ENCODE data around the gene RASL12.
A peak's percentile ranks its signal among the peaks of the same experiment; 100 is the strongest.

RASL12 gene

GRCh38 chr15:65089206-65089824, 21.5 kb upstream of the RASL12 start:
- no peak for TF ChIP-seq HDGF (IDR thresholded peaks at IDR 0.05; ENCODE audit: borderline replicate concordance)
- TF ChIP-seq FOXA1 (IDR thresholded peaks at IDR 0.05), result no peak
- no peak for TF ChIP-seq L3MBTL2 (conservative IDR thresholded peaks at IDR 0.05)
- TF ChIP-seq FOXK2 (IDR thresholded peaks at IDR 0.05), result no peak
- TF ChIP-seq BHLHE40 (IDR thresholded peaks at IDR 0.05; ENCODE audit: borderline replicate concordance), result no peak
- ChIA-PET CTCF (interaction anchor here (0.8 kb wide), 1 partner anchor 12 kb away, joined by 3 read pairs; no protein-coding TSS in a partner anchor), POLR2A (no interaction called here)
- no peak for DNase-seq (ENCODE audit: extremely low spot score)

- TF ChIP-seq FOXM1 (IDR thresholded peaks at IDR 0.05; ENCODE audit: borderline replicate concordance) (no peak), SP1 (IDR thresholded peaks at IDR 0.05) (no peak), TARDBP (IDR thresholded peaks at IDR 0.05) (no peak), CTBP1 (IDR thresholded peaks at IDR 0.05; ENCODE audit: borderline replicate concordance) (no peak), LEF1 (IDR thresholded peaks at IDR 0.05; ENCODE audit: borderline replicate concordance) (no peak), BHLHE40 (IDR thresholded peaks at IDR 0.05; ENCODE audit: borderline replicate concordance) (no peak), PKNOX1 (IDR thresholded peaks at IDR 0.05) (no peak), SUZ12 (IDR thresholded peaks at IDR 0.05) (no peak), ARNT (IDR thresholded peaks at IDR 0.05) (no peak), ZNF384 (IDR thresholded peaks at IDR 0.05) (no peak), L3MBTL2 (conservative IDR thresholded peaks at IDR 0.05) (no peak), FOXA1 (IDR thresholded peaks at IDR 0.05) (no peak), HDGF (IDR thresholded peaks at IDR 0.05; ENCODE audit: borderline replicate concordance) (no peak), NFRKB (IDR thresholded peaks at IDR 0.05) (no peak)
- no peak for DNase-seq (ENCODE audit: extremely low spot score)
- ChIA-PET CTCF (interaction anchor here (0.8 kb wide), 1 partner anchor 13 kb away, joined by 3 read pairs; no protein-coding TSS in a partner anchor), POLR2A (no interaction called here)
Observed at GRCh38 chr15:65088643-65089021, 20.8 kb upstream of the RASL12 start.

- CTCF ChIA-PET, result interaction anchor here (0.6 to 1.8 kb wide), 3 partner anchors 23 to 54 kb away, joined by 3 to 12 read pairs (median 4); no protein-coding TSS in a partner anchor
Observed at GRCh38 chr15:65087873-65088642, 20.3 kb upstream of the RASL12 start.

DNA sequence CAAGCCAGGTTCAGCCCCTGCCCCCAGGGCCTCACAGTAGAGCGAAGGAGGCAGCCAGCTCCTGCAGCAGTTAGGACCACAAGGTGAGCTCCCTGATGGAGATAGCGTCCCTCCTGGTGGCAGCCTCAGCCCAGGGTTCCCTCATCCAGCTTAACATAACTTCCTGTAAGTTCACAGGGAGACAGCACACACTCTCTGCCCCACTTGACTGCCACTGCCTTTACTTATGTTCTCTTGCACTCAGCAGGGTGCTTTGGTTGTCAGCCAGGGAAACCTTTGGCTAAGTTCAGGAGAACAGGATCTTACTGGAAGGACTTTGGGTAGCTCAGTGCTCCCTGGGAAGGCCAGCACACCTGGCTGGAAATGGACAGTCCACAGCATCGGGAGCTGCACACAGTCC, 19.6 kb upstream of the RASL12 start:
- ChIA-PET POLR2A (no interaction called here), CTCF (interaction anchor here (0.6 to 1.8 kb wide), 3 partner anchors 22 to 54 kb away, joined by 3 to 12 read pairs (median 4); no protein-coding TSS in a partner anchor)
- DNase-seq (ENCODE audit: extremely low spot score), result no peak
- TF ChIP-seq BHLHE40 (IDR thresholded peaks at IDR 0.05; ENCODE audit: borderline replicate concordance), result no peak
- TF ChIP-seq HDGF (IDR thresholded peaks at IDR 0.05; ENCODE audit: borderline replicate concordance), result no peak

More at GRCh38 chr15:65087873-65088642, 20.3 kb upstream of the RASL12 start:
- POLR2A ChIA-PET, result no interaction called here
- TF ChIP-seq L3MBTL2 (conservative IDR thresholded peaks at IDR 0.05) (no peak), CTBP1 (IDR thresholded peaks at IDR 0.05; ENCODE audit: borderline replicate concordance) (no peak), ZNF384 (IDR thresholded peaks at IDR 0.05) (no peak), BHLHE40 (IDR thresholded peaks at IDR 0.05; ENCODE audit: borderline replicate concordance) (no peak), SUZ12 (IDR thresholded peaks at IDR 0.05) (no peak), FOXK2 (IDR thresholded peaks at IDR 0.05) (no peak)
- no peak for DNase-seq (ENCODE audit: extremely low spot score)

- CTCF ChIA-PET, result interaction anchor here (0.6 to 1.8 kb wide), 3 partner anchors 31 to 359 kb away, joined by 3 to 12 read pairs (median 4); no protein-coding TSS in a partner anchor
- TF ChIP-seq SP1 (IDR thresholded peaks at IDR 0.05) (no peak), CTBP1 (IDR thresholded peaks at IDR 0.05; ENCODE audit: borderline replicate concordance) (no peak), FOXM1 (IDR thresholded peaks at IDR 0.05; ENCODE audit: borderline replicate concordance) (no peak), FOXA1 (IDR thresholded peaks at IDR 0.05) (no peak), NFRKB (IDR thresholded peaks at IDR 0.05) (no peak), PKNOX1 (IDR thresholded peaks at IDR 0.05) (no peak), HDGF (IDR thresholded peaks at IDR 0.05; ENCODE audit: borderline replicate concordance) (no peak), LEF1 (IDR thresholded peaks at IDR 0.05; ENCODE audit: borderline replicate concordance) (no peak), L3MBTL2 (conservative IDR thresholded peaks at IDR 0.05) (no peak), ARNT (IDR thresholded peaks at IDR 0.05) (no peak), ZNF384 (IDR thresholded peaks at IDR 0.05) (no peak), SUZ12 (IDR thresholded peaks at IDR 0.05) (no peak), TARDBP (IDR thresholded peaks at IDR 0.05) (no peak), ELF4 (IDR thresholded peaks at IDR 0.05) (no peak), BHLHE40 (IDR thresholded peaks at IDR 0.05; ENCODE audit: borderline replicate concordance) (no peak), FOXK2 (IDR thresholded peaks at IDR 0.05) (no peak)
- DNase-seq (ENCODE audit: extremely low spot score), result no peak
- POLR2A ChIA-PET, result no interaction called here
Observed at GRCh38 chr15:65086680-65087111, 18.9 kb upstream of the RASL12 start.

- CTCF ChIA-PET, result interaction anchor here (0.6 to 1.8 kb wide), 5 partner anchors 31 to 358 kb away, joined by 3 to 12 read pairs (median 4); no protein-coding TSS in a partner anchor
- POLR2A ChIA-PET, result no interaction called here
- TF ChIP-seq NFRKB (IDR thresholded peaks at IDR 0.05) (no peak), CTBP1 (IDR thresholded peaks at IDR 0.05; ENCODE audit: borderline replicate concordance) (no peak), FOXM1 (IDR thresholded peaks at IDR 0.05; ENCODE audit: borderline replicate concordance) (no peak), HDGF (IDR thresholded peaks at IDR 0.05; ENCODE audit: borderline replicate concordance) (no peak), SP1 (IDR thresholded peaks at IDR 0.05) (no peak), FOXA1 (IDR thresholded peaks at IDR 0.05) (no peak), FOXK2 (IDR thresholded peaks at IDR 0.05) (no peak), L3MBTL2 (conservative IDR thresholded peaks at IDR 0.05) (no peak), TARDBP (IDR thresholded peaks at IDR 0.05) (no peak), SUZ12 (IDR thresholded peaks at IDR 0.05) (no peak), LEF1 (IDR thresholded peaks at IDR 0.05; ENCODE audit: borderline replicate concordance) (no peak), ARNT (IDR thresholded peaks at IDR 0.05) (no peak), BHLHE40 (IDR thresholded peaks at IDR 0.05; ENCODE audit: borderline replicate concordance) (no peak), PKNOX1 (IDR thresholded peaks at IDR 0.05) (no peak), ZNF384 (IDR thresholded peaks at IDR 0.05) (no peak), ELF4 (IDR thresholded peaks at IDR 0.05) (no peak)
- DNase-seq (ENCODE audit: extremely low spot score), result peak; percentile 26
Observed at GRCh38 chr15:65085990-65086679, 18.3 kb upstream of the RASL12 start.

All from HEK293T (cell line).